Fibroblast of lung (primary cell): Measurements from ENCODE around the gene TBL1XR1. TPM values are rescaled to one million over a fixed set of nuclear protein-coding genes. Genes with fewer than 3 reads are reported as not detected.

Source experiments
- DNase-seq, 2 donors: peaks; one replicate each; pipeline versions ENCODE4 v3.0.0 to v3.0.0-alpha.2; 2010; ENCODE audit warnings: low read depth in 2 of 2
- H2AFZ ChIP-seq: 2 replicates; pipeline ENCODE4 v1.5.1; 2012; ENCODE audit warnings: low read length, control low read depth, inconsistent platforms
- H3K27ac ChIP-seq: 2 replicates; pipeline ENCODE4 v1.5.1; 2011; ENCODE audit warnings: low read length, control low read depth; ENCODE audit not compliant: insufficient read depth
- H3K27me3 ChIP-seq: 2 replicates; pipeline ENCODE4 v1.5.1; 2011; ENCODE audit warnings: mild to moderate bottlenecking, low read length; ENCODE audit not compliant: control insufficient read depth, insufficient read depth
- H3K36me3 ChIP-seq: 2 replicates; pipeline ENCODE4 v1.5.1; 2011; ENCODE audit warnings: low read length; ENCODE audit not compliant: control insufficient read depth, insufficient read depth
- H3K4me1 ChIP-seq: 2 replicates; pipeline ENCODE4 v1.5.1; 2011; ENCODE audit warnings: low read length; ENCODE audit not compliant: control insufficient read depth, insufficient read depth; ENCODE audit errors: extremely low read depth
- H3K4me2 ChIP-seq: 2 replicates; pipeline ENCODE4 v1.5.1; 2011; ENCODE audit warnings: low read length, control low read depth; ENCODE audit not compliant: insufficient read depth; ENCODE audit errors: extremely low read depth
- H3K4me3 ChIP-seq, 4 experiments: fragments of 200-600 bp in 1 of 4; sonication (generic) in 1 of 4; replicated peaks in 1 of 4; 2 replicates each; pipeline ENCODE4 v1.5.1; 2011 to 2016; ENCODE audit warnings: low read length in 4 of 4, low read depth in 3 of 4, mild to moderate bottlenecking in 3 of 4, control low read depth in 2 of 4, inconsistent platforms in 1 of 4, mixed read lengths in 1 of 4; ENCODE audit not compliant: insufficient read depth in 1 of 4; ENCODE audit errors: control extremely low read depth in 1 of 4
- H3K79me2 ChIP-seq: 2 replicates; pipeline ENCODE4 v1.5.1; 2012; ENCODE audit warnings: mild to moderate bottlenecking, low read length, inconsistent platforms; ENCODE audit not compliant: control insufficient read depth, insufficient read depth
- H3K9ac ChIP-seq: 2 replicates; pipeline ENCODE4 v1.5.1; 2011; ENCODE audit warnings: mild to moderate bottlenecking, low read length, control low read depth; ENCODE audit not compliant: insufficient read depth
- H3K9me3 ChIP-seq: 2 replicates; pipeline ENCODE4 v1.5.1; 2012; ENCODE audit warnings: low read depth, low read length; ENCODE audit not compliant: control insufficient read depth, insufficient read depth
- H4K20me1 ChIP-seq: 2 replicates; pipeline ENCODE4 v1.5.1; 2011; ENCODE audit warnings: low read length; ENCODE audit not compliant: control insufficient read depth, insufficient read depth; ENCODE audit errors: extremely low read depth
- CTCF ChIP-seq, 2 donors: IDR thresholded peaks in 1 of 2; conservative IDR thresholded peaks in 1 of 2; 1 replicate in 1 of 2; 2 replicates in 1 of 2; pipeline ENCODE4 v1.5.1; 2011 to 2012; ENCODE audit warnings: low read length in 2 of 2, control low read depth in 1 of 2, inconsistent platforms in 1 of 2, low read depth in 1 of 2, mild to moderate bottlenecking in 1 of 2
- EZH2 ChIP-seq: IDR thresholded peaks from 2 replicates; pipeline ENCODE4 v1.5.1; 2012; ENCODE audit warnings: low read length, control low read depth, mild to moderate bottlenecking; ENCODE audit errors: missing control alignments
- polyA plus RNA-seq, 2 donors: library from polyadenylated mRNA; depleted of rRNA in 1 of 2; stranded (reverse) in 1 of 2; unstranded in 1 of 2; fragments of >200 nt; gene quantifications; 2 replicates each; pipeline ENCODE4 v1.2.1, GENCODE V29; 2011 to 2012; ENCODE audit warnings: missing spikeins in 1 of 2
- total RNA-seq: library from RNA; depleted of rRNA; stranded (reverse); fragments of >200 nt; gene quantifications from 2 replicates; pipeline ENCODE4 v1.2.1, GENCODE V29; 2014

The TBL1XR1 gene
- total and polyA plus RNA-seq, 2 donors (not counting 1 experiment from before 2014, with no cell fraction given) = 115 to 369 TPM

DNA sequence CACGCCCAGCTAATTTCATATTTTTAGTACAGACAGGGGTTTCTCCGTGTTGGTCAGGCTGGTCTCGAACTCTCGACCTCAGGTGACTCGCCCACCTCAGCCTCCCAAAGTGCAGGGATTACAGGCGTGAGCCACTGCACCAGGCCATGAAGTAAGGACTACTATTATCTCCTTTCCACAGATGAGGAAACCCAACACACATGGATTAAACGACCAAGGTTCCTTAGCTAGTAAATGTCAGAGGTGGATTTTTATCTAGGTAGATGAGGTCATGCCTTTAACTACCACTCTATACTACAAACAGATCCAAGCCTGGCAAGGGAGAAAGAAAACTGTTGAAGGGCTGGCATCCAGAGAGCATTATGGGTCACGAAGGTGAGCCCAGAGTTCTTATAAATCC, 15.5 kb upstream of the TBL1XR1 start:
- Histone ChIP-seq H3K9me3 (no peaks in the 10 kb centered on the region), H3K9ac (no peak overlapping the region), H3K27ac (no peak overlapping the region), H4K20me1 (no peaks in the 10 kb centered on the region), H3K36me3 (no peaks in the 10 kb centered on the region), H2AFZ (no peak overlapping the region), H3K79me2 (no peaks in the 10 kb centered on the region), H3K4me3 (no peak overlapping the region), H3K4me2 (no peak overlapping the region), H3K27me3 (no peaks in the 10 kb centered on the region), H3K4me1 (no peaks in the 10 kb centered on the region)
- no peak for DNase-seq
- no peak for TF ChIP-seq EZH2
- no peak for TF ChIP-seq CTCF (conservative IDR thresholded peaks at IDR 0.05 in 1 of 2, IDR thresholded peaks at IDR 0.05 in 1 of 2; ENCODE audit: low read depth in 1 of 2, low read length in 2 of 2)

DNA sequence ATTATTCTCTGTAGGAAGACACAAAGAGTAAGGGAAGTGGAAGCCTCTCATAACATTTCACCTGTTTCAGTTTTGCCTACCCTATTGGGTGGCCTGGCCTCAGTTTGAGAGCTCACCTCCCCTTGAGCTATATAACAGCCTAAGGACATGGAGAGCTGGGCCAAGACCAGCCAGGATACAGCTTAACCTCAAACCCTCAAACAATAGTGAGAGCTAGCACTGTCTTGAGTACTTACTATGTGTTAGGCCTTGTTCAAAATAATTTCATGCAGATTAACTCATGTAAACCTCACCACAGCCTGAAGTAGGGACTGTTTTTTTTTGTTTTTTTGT, 15.0 kb upstream of the TBL1XR1 start:
- no peak overlapping the region for H3K4me2 ChIP-seq
- no peaks in the 10 kb centered on the region for H4K20me1 ChIP-seq

GRCh38 chr3:177211503-177212277, 14.4 kb upstream of the TBL1XR1 start:
- no peaks in the 10 kb centered on the region for H3K9me3 ChIP-seq
- H3K4me2 ChIP-seq = no peak overlapping the region
- no peaks in the 10 kb centered on the region for H4K20me1 ChIP-seq
- H3K36me3 ChIP-seq = no peaks in the 10 kb centered on the region
- H3K27ac ChIP-seq = no peak overlapping the region
- H3K4me1 ChIP-seq = no peaks in the 10 kb centered on the region
- no peak overlapping the region for H3K9ac ChIP-seq
- no peaks in the 10 kb centered on the region for H3K79me2 ChIP-seq
- TF ChIP-seq EZH2 = no peak
- no peak for TF ChIP-seq CTCF (conservative IDR thresholded peaks at IDR 0.05 in 1 of 2, IDR thresholded peaks at IDR 0.05 in 1 of 2; ENCODE audit: low read depth in 1 of 2, low read length in 2 of 2)
- no peak overlapping the region for H2AFZ ChIP-seq
- DNase-seq = no peak
- no peaks in the 10 kb centered on the region for H3K27me3 ChIP-seq
- H3K4me3 ChIP-seq = no peak overlapping the region

More for the DNA sequence above, 15.0 kb upstream of the TBL1XR1 start:
- Histone ChIP-seq H3K27me3 (no peaks in the 10 kb centered on the region), H3K4me3 (no peak overlapping the region), H3K79me2 (no peaks in the 10 kb centered on the region), H3K4me1 (no peaks in the 10 kb centered on the region), H3K9me3 (no peaks in the 10 kb centered on the region), H3K27ac (no peak overlapping the region), H3K9ac (no peak overlapping the region), H3K36me3 (no peaks in the 10 kb centered on the region), H2AFZ (no peak overlapping the region)
- no peak for TF ChIP-seq EZH2
- TF ChIP-seq CTCF (conservative IDR thresholded peaks at IDR 0.05 in 1 of 2, IDR thresholded peaks at IDR 0.05 in 1 of 2; ENCODE audit: low read depth in 1 of 2, low read length in 2 of 2) = no peak
- DNase-seq = no peak
